ENCODE results near the gene TAF8. TPM values are rescaled to one million over a fixed set of nuclear protein-coding genes. Genes with fewer than 3 reads are reported as not detected.

Gene TAF8
- total RNA-seq, 4 donors from 2014 or later: 24.5 to 37.6 (median 24.6) TPM

- no peak for DNase-seq
- H3K27ac ChIP-seq: no peak overlapping the region
- no peaks in the 10 kb centered on the region for H3K27me3 ChIP-seq
- H3K4me3 ChIP-seq: no peak overlapping the region
- H3K9me3 ChIP-seq: no peaks in the 10 kb centered on the region
- no peaks in the 10 kb centered on the region for H3K4me1 ChIP-seq
- TF ChIP-seq POLR2A (IDR thresholded peaks at IDR 0.05): no peak
- TF ChIP-seq CTCF (IDR thresholded peaks at IDR 0.05): no peak
- H3K36me3 ChIP-seq: peaks cover 0 to 71% (median 0%) of the 10 kb centered on the region in 3 donors
Measured at GRCh38 chr6:42073287-42073686, 23.0 kb downstream of the TAF8 start.

GRCh38 chr6:42075159-42075838, 25.0 kb downstream of the TAF8 start:
- Histone ChIP-seq H3K36me3 (peaks cover 0 to 66% (median 0%) of the 10 kb centered on the region in 3 donors), H3K9me3 (no peaks in the 10 kb centered on the region), H3K27ac (no peak overlapping the region), H3K4me3 (no peak overlapping the region), H3K4me1 (no peaks in the 10 kb centered on the region), H3K27me3 (no peaks in the 10 kb centered on the region)
- DNase-seq: peak; percentile 56 to 91 (median 87)
- TF ChIP-seq POLR2A (IDR thresholded peaks at IDR 0.05) (no peak), CTCF (IDR thresholded peaks at IDR 0.05) (peak; percentile 41 to 89 (median 77))

GRCh38 chr6:42078386-42078785, 28.1 kb downstream of the TAF8 start:
- no peak overlapping the region for H3K27ac ChIP-seq
- no peak for TF ChIP-seq POLR2A (IDR thresholded peaks at IDR 0.05)
- TF ChIP-seq CTCF (IDR thresholded peaks at IDR 0.05): no peak
- H3K4me3 ChIP-seq: no peak overlapping the region
- DNase-seq: no peak
- H3K9me3 ChIP-seq: no peaks in the 10 kb centered on the region
- H3K36me3 ChIP-seq: peaks cover 0 to 45% (median 0%) of the 10 kb centered on the region in 3 donors
- no peaks in the 10 kb centered on the region for H3K27me3 ChIP-seq
- H3K4me1 ChIP-seq: no peaks in the 10 kb centered on the region

GRCh38 chr6:42079941-42080464, 29.7 kb downstream of the TAF8 start:
- H3K4me1 ChIP-seq: no peaks in the 10 kb centered on the region
- H3K9me3 ChIP-seq: no peaks in the 10 kb centered on the region
- H3K4me3 ChIP-seq: no peak overlapping the region
- no peak overlapping the region for H3K27ac ChIP-seq
- DNase-seq: no peak
- H3K36me3 ChIP-seq: peaks cover 0 to 42% (median 0%) of the 10 kb centered on the region in 3 donors
- no peaks in the 10 kb centered on the region for H3K27me3 ChIP-seq
- TF ChIP-seq POLR2A (IDR thresholded peaks at IDR 0.05) (no peak), CTCF (IDR thresholded peaks at IDR 0.05) (no peak)

GRCh38 chr6:42083530-42083929, 33.2 kb downstream of the TAF8 start:
- no peaks in the 10 kb centered on the region for H3K27me3 ChIP-seq
- DNase-seq: peak in 1 of 3 donors; percentile 1
- H3K36me3 ChIP-seq: peaks cover 0 to 19% (median 0%) of the 10 kb centered on the region in 3 donors
- no peaks in the 10 kb centered on the region for H3K4me1 ChIP-seq
- TF ChIP-seq CTCF (IDR thresholded peaks at IDR 0.05) (no peak), POLR2A (IDR thresholded peaks at IDR 0.05) (no peak)
- no peak overlapping the region for H3K27ac ChIP-seq
- H3K9me3 ChIP-seq: no peaks in the 10 kb centered on the region
- H3K4me3 ChIP-seq: no peak overlapping the region
